H1 (cell line): ENCODE data around the gene TOP1. TPM values are rescaled to one million over a fixed set of nuclear protein-coding genes. Genes with fewer than 3 reads are reported as not detected.

Source experiments
- CTCF ChIA-PET: fragments of 300-600 bp; sonication (Branson Sonifier 250); formaldehyde crosslinking; loops from one replicate; lab custom pipeline; 2021; ENCODE audit not compliant: partially characterized antibody; lab: Charles Lee
- POLR2A ChIA-PET: fragments of 300-600 bp; sonication (Branson Sonifier 250); formaldehyde crosslinking; loops from one replicate; lab custom pipeline; 2021; ENCODE audit warnings: inconsistent platforms; ENCODE audit not compliant: partially characterized antibody; lab: Charles Lee
- DNase-seq, 2 experiments: peaks; one replicate each; pipeline versions ENCODE4 v3.0.0 to v3.0.0-alpha.2; 2010 to 2022; ENCODE audit warnings: low spot score in 2 of 2, low read depth in 1 of 2, mixed read lengths in 1 of 2
- FAIRE-seq: peaks from 2 replicates; lab custom pipeline; 2011; peaks lifted over from hg19 to GRCh38; lab: Jason Lieb, UNC
- H2AFZ ChIP-seq: 2 replicates; pipeline ENCODE4 v1.8.1; 2012; ENCODE audit warnings: low read length, inconsistent platforms
- H2AK5ac ChIP-seq: 2 replicates; pipeline ENCODE4 v1.6.1; 2013; ENCODE audit warnings: low read depth, low read length
- H2BK120ac ChIP-seq: replicated peaks from 2 replicates; pipeline ENCODE3; 2013; ENCODE audit warnings: low read depth, low read length, inconsistent platforms
- H2BK12ac ChIP-seq: 2 replicates; pipeline ENCODE4 v1.6.1; 2013; ENCODE audit warnings: low read depth, low read length
- H2BK15ac ChIP-seq: 2 replicates; pipeline ENCODE4 v1.6.1; 2013; ENCODE audit warnings: low read length
- H2BK20ac ChIP-seq: 2 replicates; pipeline ENCODE4 v1.6.1; 2013; ENCODE audit warnings: low read length
- H2BK5ac ChIP-seq: 2 replicates; pipeline ENCODE4 v1.6.1; 2013; ENCODE audit warnings: low read depth, low read length
- H3K14ac ChIP-seq: 2 replicates; pipeline ENCODE4 v1.6.1; 2013; ENCODE audit warnings: inconsistent platforms; ENCODE audit not compliant: insufficient read length
- H3K18ac ChIP-seq: 2 replicates; pipeline ENCODE4 v1.6.1; 2013; ENCODE audit warnings: low read length; ENCODE audit errors: extremely low read depth
- H3K23ac ChIP-seq: 2 replicates; pipeline ENCODE4 v1.6.1; 2013; ENCODE audit warnings: inconsistent platforms; ENCODE audit not compliant: insufficient read length
- H3K23me2 ChIP-seq: 2 replicates; pipeline ENCODE4 v1.6.1; 2013; ENCODE audit warnings: low read depth, low read length
- H3K27ac ChIP-seq: 2 replicates; pipeline ENCODE4 v1.6.1; 2011; ENCODE audit warnings: low read depth, low read length, inconsistent platforms
- H3K27me3 ChIP-seq, 4 experiments: replicated peaks in 1 of 4; 1 replicate in 1 of 4; 2 replicates in 3 of 4; pipeline versions ENCODE4 v1.6.1 to v1.8.1; 2011 to 2013; ENCODE audit warnings: low read length in 3 of 4, mild to moderate bottlenecking in 3 of 4, inconsistent platforms in 2 of 4, mixed read lengths in 2 of 4, moderate library complexity in 1 of 4; ENCODE audit not compliant: control insufficient read depth in 3 of 4, insufficient read depth in 3 of 4; ENCODE audit errors: extremely low read depth in 1 of 4
- H3K36me3 ChIP-seq, 4 experiments: 2 replicates each; pipeline versions ENCODE4 v1.6.1 to v1.8.1; 2011 to 2013; ENCODE audit warnings: mild to moderate bottlenecking in 4 of 4, low read length in 3 of 4, moderate library complexity in 2 of 4, control low read depth in 1 of 4, inconsistent platforms in 1 of 4; ENCODE audit not compliant: insufficient read depth in 4 of 4, control insufficient read depth in 2 of 4
- H3K4ac ChIP-seq: replicated peaks from 2 replicates; pipeline ENCODE3; 2013; ENCODE audit warnings: low read length, low read depth, mixed read lengths, inconsistent platforms; ENCODE audit not compliant: insufficient read length
- H3K4me1 ChIP-seq, 4 experiments: replicated peaks in 1 of 4; 1 replicate in 1 of 4; 2 replicates in 3 of 4; pipeline versions ENCODE4 v1.6.1 to v1.8.1; 2011 to 2013; ENCODE audit warnings: low read length in 3 of 4, inconsistent platforms in 2 of 4, mixed read lengths in 1 of 4; ENCODE audit not compliant: insufficient read depth in 4 of 4, control insufficient read depth in 3 of 4
- H3K4me2 ChIP-seq, 2 experiments: 2 replicates each; pipeline versions ENCODE4 v1.6.1 to v1.8.1; 2011 to 2013; ENCODE audit warnings: low read depth in 2 of 2, low read length in 2 of 2, control low read depth in 1 of 2, inconsistent platforms in 1 of 2, mild to moderate bottlenecking in 1 of 2; ENCODE audit not compliant: insufficient read depth in 1 of 2
- H3K4me3 ChIP-seq, 4 experiments: fragments of 200-600, 300-600 bp in 1 of 4; sonication (generic), shearing (Covaris generic), sonication (Bioruptor Twin) in 1 of 4; 2 replicates each; pipeline versions ENCODE4 v1.5.1 to v1.8.1; 2011 to 2016; ENCODE audit warnings: low read length in 4 of 4, low read depth in 3 of 4, control low read depth in 2 of 4, inconsistent platforms in 2 of 4, mild to moderate bottlenecking in 2 of 4, mixed read lengths in 1 of 4, moderate library complexity in 1 of 4; ENCODE audit not compliant: insufficient read depth in 2 of 4; ENCODE audit errors: extremely low read depth in 1 of 4
- H3K56ac ChIP-seq: replicated peaks from 2 replicates; pipeline ENCODE3; 2013; ENCODE audit warnings: low read depth, mild to moderate bottlenecking, mixed read lengths, low read length, inconsistent platforms; ENCODE audit not compliant: insufficient read length
- H3K79me1 ChIP-seq: 2 replicates; pipeline ENCODE4 v1.6.1; 2013; ENCODE audit warnings: low read depth, low read length, control low read depth
- H3K79me2 ChIP-seq, 2 experiments: 2 replicates each; pipeline versions ENCODE4 v1.6.1 to v1.8.1; 2012 to 2013; ENCODE audit warnings: low read length in 2 of 2, mild to moderate bottlenecking in 2 of 2, inconsistent platforms in 1 of 2; ENCODE audit not compliant: insufficient read depth in 2 of 2, control insufficient read depth in 1 of 2
- H3K9ac ChIP-seq, 4 experiments: replicated peaks in 1 of 4; 1 replicate in 1 of 4; 2 replicates in 3 of 4; pipeline versions ENCODE4 v1.6.1 to v1.8.1; 2011 to 2013; ENCODE audit warnings: low read depth in 3 of 4, low read length in 3 of 4, control low read depth in 2 of 4, mild to moderate bottlenecking in 2 of 4, moderate library complexity in 2 of 4, inconsistent platforms in 1 of 4; ENCODE audit errors: extremely low read depth in 1 of 4
- H3K9me3 ChIP-seq, 2 experiments: 2 replicates each; pipeline versions ENCODE4 v1.6.1 to v1.8.1; 2012 to 2013; ENCODE audit warnings: mild to moderate bottlenecking in 2 of 2, moderate library complexity in 2 of 2, control low read depth in 1 of 2, inconsistent platforms in 1 of 2, low read depth in 1 of 2, low read length in 1 of 2, mixed read lengths in 1 of 2; ENCODE audit not compliant: insufficient read depth in 2 of 2
- H4K20me1 ChIP-seq, 2 experiments: replicated peaks in 1 of 2; 2 replicates each; pipeline versions ENCODE3 to v1.8.1; 2011 to 2013; ENCODE audit warnings: inconsistent platforms in 2 of 2, low read length in 2 of 2, mild to moderate bottlenecking in 1 of 2; ENCODE audit not compliant: insufficient read depth in 2 of 2, control insufficient read depth in 1 of 2
- H4K5ac ChIP-seq: 2 replicates; pipeline ENCODE4 v1.6.1; 2013; ENCODE audit warnings: low read length, low read depth, mixed read lengths, inconsistent platforms; ENCODE audit not compliant: insufficient read length
- H4K8ac ChIP-seq: 2 replicates; pipeline ENCODE4 v1.8.0; 2013; ENCODE audit warnings: mild to moderate bottlenecking, moderate library complexity, low read length, inconsistent platforms; ENCODE audit not compliant: insufficient read depth; ENCODE audit errors: extremely low read depth
- H4K91ac ChIP-seq: replicated peaks from 2 replicates; pipeline ENCODE3; 2013; ENCODE audit warnings: low read length, mixed read lengths, inconsistent platforms; ENCODE audit not compliant: insufficient read length
- ASH2L ChIP-seq: fragments of 200-600, 300-600 bp; sonication (generic); IDR thresholded peaks from one replicate; pipeline ENCODE4 v1.7.1; 2017; ENCODE audit warnings: low read length
- CTBP2 ChIP-seq: IDR thresholded peaks from 2 replicates; pipeline ENCODE4 v1.7.0; 2011; ENCODE audit warnings: borderline replicate concordance, mild to moderate bottlenecking, moderate library complexity, mixed read lengths, low read length; ENCODE audit not compliant: insufficient read depth, insufficient read length
- JUN ChIP-seq: IDR thresholded peaks from 2 replicates; pipeline ENCODE4 v1.6.1; 2011; ENCODE audit warnings: low read depth, mild to moderate bottlenecking, improper control_type of control experiment, low read length
- YY1 ChIP-seq: IDR thresholded peaks from 2 replicates; pipeline ENCODE4 v1.6.1; 2011; ENCODE audit warnings: low read depth, mild to moderate bottlenecking, low read length
- WGBS, 2 experiments: shearing (Covaris generic) in 1 of 2; methylation state at CpG; one replicate each; pipeline versions ENCODE4 v1.1.6 to v1.1.7; 2013 to 2015; ENCODE audit warnings: low lambda C conversion rate in 2 of 2, mixed read lengths in 2 of 2, inconsistent platforms in 1 of 2, low coverage in 1 of 2, missing lambda C conversion rate in 1 of 2; ENCODE audit not compliant: insufficient replicate concordance in 2 of 2, insufficient coverage in 1 of 2, insufficient read length in 1 of 2; ENCODE audit errors: extremely low coverage in 1 of 2, missing lambda C conversion rate in 1 of 2; 5-methylcytosine and 5-hydroxymethylcytosine counted together
- polyA plus RNA-seq, 7 experiments: library from polyadenylated mRNA; depleted of rRNA in 3 of 7; stranded (reverse) in 5 of 7; unstranded in 2 of 7; fragments of >200 nt in 5 of 7; fragments of 200-250 nt in 2 of 7; gene quantifications; 1 replicate in 5 of 7; 2 replicates in 1 of 7; 4 replicates in 1 of 7; pipeline versions ENCODE4 v1.2.1 to v1.2.3, GENCODE V29; 2011 to 2013; ENCODE audit warnings: missing spikeins in 2 of 7, mixed read lengths in 2 of 7
- total RNA-seq: library from RNA; stranded (reverse); fragmentation: NEBNext Ultra II Directional; extraction: Animal tissue kit (Norgen Biotek cat#: 25700); gene quantifications from 2 replicates; pipeline ENCODE4 v1.2.1, GENCODE V29; 2021
- TF ChIP-seq, protein P1 (sequence below): IDR thresholded peaks from 2 replicates; pipeline ENCODE4 v1.6.1; 2012; ENCODE audit warnings: low read length, inconsistent platforms

The TOP1 gene
- total and polyA plus RNA-seq, 2 of the 8 experiments (the other 6 are each of a cell fraction or from before 2014, with no cell fraction given) = 7.4 to 108 TPM

DNA sequence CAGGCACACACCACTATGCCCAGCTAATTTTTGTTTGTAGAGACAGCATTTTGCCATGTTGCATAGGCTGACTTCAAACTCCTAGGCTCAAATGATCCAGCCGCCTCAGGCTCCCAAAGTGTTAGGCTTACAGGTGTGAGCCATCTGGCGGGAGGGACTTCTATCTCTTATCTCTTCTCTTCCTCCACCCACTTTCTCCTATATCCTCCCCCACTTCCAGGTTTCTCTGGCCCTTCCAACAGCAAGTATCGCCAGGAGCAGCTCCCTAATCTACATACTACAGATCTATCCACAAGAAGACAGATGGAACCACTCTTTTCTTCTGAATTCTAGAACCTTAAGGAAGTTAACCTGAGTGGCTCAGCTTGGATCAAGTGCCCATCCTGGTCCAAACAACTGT is 5.1 kb upstream of the TOP1 start:
- no peaks in the 10 kb centered on the region for H3K79me2 ChIP-seq
- FAIRE-seq (no peak), DNase-seq (no peak)
- no peak overlapping the region for H3K56ac ChIP-seq
- H3K36me3 ChIP-seq = no peaks in the 10 kb centered on the region
- H3K4me1 ChIP-seq = peaks cover 0 to 4% (median 2%) of the 10 kb centered on the region in 4 experiments; a peak in 3 of 7 replicates
- no peak overlapping the region for H2BK5ac ChIP-seq
- H3K79me1 ChIP-seq = no peaks in the 10 kb centered on the region
- no peak overlapping the region for H3K9ac ChIP-seq
- no peak overlapping the region for H3K4ac ChIP-seq
- WGBS, 2 experiments = 78% methylated on average over 3 of the region's 3 CpGs; no CpG with 5 or more reads in 1 of the 2 experiments
- H3K4me3 ChIP-seq = no peak overlapping the region
- no peaks in the 10 kb centered on the region; the same call in 1 of the 2 replicates for H3K23me2 ChIP-seq
- no peak overlapping the region for H3K18ac ChIP-seq
- no peak overlapping the region for H2BK12ac ChIP-seq
- H2BK120ac ChIP-seq = no peak overlapping the region
- H3K27ac ChIP-seq = no peak overlapping the region
- H3K27me3 ChIP-seq = no peaks in the 10 kb centered on the region
- no peak overlapping the region for H3K23ac ChIP-seq
- ChIA-PET CTCF (interaction anchor here (1.5 kb wide), 1 partner anchor 40 kb away, joined by 4 read pairs; no protein-coding TSS in a partner anchor), POLR2A (no interaction called here)
- H4K91ac ChIP-seq = no peak overlapping the region
- no peak overlapping the region for H4K8ac ChIP-seq
- H3K9me3 ChIP-seq = no peaks in the 10 kb centered on the region
- no peak overlapping the region for H4K5ac ChIP-seq
- no peak overlapping the region for H2BK20ac ChIP-seq
- no peak overlapping the region for H2AK5ac ChIP-seq
- H3K4me2 ChIP-seq = no peak overlapping the region
- H4K20me1 ChIP-seq = no peaks in the 10 kb centered on the region
- no peak overlapping the region for H3K14ac ChIP-seq
- H2BK15ac ChIP-seq = no peak overlapping the region
- H2AFZ ChIP-seq = no peak overlapping the region
- TF ChIP-seq YY1 (no peak), ASH2L (no peak), JUN (no peak), CTBP2 (no peak)
- TF ChIP-seq, protein P1, sequence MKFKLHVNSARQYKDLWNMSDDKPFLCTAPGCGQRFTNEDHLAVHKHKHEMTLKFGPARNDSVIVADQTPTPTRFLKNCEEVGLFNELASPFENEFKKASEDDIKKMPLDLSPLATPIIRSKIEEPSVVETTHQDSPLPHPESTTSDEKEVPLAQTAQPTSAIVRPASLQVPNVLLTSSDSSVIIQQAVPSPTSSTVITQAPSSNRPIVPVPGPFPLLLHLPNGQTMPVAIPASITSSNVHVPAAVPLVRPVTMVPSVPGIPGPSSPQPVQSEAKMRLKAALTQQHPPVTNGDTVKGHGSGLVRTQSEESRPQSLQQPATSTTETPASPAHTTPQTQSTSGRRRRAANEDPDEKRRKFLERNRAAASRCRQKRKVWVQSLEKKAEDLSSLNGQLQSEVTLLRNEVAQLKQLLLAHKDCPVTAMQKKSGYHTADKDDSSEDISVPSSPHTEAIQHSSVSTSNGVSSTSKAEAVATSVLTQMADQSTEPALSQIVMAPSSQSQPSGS = no peak
